ENCODE results near the gene KANK3.
"Not testable (repeated sequence)": the region's sequence is repeated elsewhere in the genome, so short reads cannot be mapped to it uniquely, and the experiment has no call there.

KANK3 gene

DNA sequence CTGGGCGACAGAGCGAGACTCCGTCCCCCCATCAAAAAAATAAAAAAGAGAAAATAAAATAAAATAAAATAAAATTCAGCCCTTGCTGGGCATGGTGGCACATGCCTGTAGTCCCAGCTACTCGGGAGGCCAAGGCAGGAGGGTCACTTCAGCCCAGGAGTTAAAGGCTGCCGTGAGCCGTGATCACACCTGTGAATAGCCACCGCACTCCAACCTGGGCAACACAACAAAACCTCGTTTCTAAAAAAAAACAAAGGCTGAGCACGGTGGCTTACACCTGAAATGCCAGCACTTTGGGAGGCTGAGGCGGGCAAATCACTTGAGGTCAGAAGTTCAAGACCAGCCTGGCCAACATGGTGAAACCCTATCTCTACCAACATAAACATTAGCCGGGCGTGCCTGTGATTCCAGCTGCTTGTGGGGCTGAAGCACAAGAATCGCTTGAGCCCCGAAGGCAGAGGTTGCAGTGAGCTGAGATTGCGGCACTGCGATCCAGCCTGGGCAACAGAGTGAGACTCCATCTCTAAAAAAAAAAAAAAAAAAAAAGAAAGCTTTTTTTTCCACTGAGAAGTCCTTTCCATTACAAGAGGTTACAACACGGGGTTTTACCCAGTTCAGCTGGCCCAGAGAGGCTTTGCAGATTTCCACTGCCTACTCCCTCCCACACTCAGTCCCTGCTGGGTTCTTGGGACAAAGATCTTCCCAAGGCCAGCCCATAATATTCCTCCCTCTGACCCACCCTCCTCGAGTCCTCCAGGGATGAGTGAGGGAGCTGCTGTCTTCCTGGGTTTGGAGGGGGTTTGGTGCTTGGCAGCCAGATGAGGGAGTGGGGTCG is 27.3 kb upstream of the KANK3 start:
- DNase-seq, result no peak

DNA sequence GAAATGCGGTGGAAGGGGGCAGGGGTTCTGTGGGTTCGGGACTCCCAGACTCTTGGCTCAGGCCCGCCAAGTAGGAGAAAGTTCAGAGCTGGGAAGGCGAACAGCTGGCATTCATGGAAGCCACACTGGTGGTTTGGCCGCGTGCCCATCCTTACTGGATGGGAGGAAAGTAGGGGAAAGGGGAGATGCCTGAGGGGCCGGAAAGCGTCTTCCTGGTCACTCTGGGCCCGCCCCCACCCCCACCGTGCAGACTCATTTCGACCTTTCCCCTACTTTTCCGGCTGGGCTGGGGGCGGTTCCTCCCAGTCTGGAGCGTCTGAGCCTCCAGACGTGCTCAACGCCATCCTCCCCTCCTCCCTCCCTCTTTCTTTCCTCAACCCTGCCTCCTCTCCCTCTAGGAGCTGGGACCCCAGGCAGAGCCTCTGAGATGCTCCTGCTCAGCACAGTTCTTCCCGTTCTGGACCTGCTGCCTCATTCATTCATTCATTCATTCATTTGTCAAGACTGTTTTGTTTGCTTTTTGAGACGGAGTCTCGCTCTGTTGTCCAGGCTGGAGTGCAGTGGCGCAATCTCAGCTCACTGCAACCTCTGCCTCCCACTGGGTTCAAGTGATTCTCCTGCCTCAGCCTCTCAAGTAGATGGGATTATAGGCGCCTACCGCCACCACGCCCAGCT is 24.4 kb upstream of the KANK3 start:
- no peak for DNase-seq

DNA sequence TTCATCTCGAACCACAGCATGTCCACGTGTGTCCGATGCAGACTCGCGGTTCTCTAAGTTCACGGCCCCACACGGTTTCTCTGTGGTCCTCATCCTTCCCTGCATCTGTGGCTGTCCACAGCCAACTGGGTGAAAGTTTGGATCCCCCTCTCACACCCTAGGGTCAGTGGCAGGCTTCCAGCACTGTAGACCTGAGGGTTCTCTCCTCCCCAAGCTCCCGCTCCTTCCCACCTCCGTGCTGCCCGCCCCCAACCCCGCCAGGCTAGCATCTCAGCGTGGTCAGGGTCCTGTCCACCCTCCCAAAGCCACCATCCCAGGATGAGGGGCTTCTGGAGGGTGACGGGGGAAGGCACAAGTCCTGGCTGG is 23.9 kb upstream of the KANK3 start:
- DNase-seq, result no peak

DNA sequence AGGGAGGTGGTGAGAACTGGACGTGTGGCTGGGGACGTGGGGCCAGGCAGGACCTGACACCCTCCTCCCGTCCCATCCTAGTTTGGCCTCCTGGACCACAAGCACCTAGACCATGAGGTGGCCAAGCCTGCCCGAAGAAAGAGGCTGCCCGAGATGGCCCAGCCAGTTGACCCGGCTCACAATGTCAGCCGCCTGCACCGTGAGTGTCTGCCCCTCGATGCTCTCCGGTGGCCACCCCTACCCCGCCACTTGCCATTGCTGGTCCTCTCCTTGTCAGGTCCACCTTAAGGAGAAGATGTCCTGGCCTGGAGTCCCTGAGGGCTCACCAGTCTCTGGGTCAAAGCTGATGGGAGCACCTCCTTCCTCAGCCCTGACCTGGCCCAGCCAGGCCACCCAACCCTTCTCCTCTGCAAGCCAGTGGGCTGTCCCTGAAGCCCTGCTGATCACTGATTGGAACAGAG is 23.1 kb upstream of the KANK3 start:
- no peak for DNase-seq

DNA sequence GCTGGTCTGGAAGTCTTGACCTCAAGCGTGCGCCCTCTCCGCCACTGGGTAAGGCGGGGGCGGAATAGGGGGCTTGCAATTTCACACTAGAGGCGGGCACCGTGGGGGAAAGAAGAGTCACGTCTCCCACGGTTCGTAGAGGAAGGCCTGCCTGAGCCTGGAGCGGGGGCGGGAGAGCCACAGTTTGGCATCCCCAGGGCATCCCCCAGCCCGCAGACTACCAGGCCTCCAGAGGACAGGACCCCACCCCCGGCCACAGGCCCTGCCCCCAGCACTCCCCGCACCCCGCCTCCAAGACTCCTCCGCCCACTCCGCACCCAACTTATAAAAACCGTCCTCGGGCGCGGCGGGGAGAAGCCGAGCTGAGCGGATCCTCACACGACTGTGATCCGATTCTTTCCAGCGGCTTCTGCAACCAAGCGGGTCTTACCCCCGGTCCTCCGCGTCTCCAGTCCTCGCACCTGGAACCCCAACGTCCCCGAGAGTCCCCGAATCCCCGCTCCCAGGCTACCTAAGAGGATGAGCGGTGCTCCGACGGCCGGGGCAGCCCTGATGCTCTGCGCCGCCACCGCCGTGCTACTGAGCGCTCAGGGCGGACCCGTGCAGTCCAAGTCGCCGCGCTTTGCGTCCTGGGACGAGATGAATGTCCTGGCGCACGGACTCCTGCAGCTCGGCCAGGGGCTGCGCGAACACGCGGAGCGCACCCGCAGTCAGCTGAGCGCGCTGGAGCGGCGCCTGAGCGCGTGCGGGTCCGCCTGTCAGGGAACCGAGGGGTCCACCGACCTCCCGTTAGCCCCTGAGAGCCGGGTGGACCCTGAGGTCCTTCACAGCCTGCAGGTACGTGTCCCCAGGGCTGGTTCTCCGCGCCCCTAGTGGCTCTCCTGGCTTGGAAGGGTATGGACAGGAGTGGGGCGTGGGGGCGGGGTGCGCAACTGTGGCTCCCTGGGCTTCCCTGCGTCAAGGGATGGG is 21.0 kb upstream of the KANK3 start, which contains the start of gene ANGPTL4:
ANGPTL4 (plus strand) TSS at position 353 of the 969 bp plus-strand sequence; CDS start at position 520, 167 bp downstream.
- DNase-seq, result peak; percentile 53

DNA sequence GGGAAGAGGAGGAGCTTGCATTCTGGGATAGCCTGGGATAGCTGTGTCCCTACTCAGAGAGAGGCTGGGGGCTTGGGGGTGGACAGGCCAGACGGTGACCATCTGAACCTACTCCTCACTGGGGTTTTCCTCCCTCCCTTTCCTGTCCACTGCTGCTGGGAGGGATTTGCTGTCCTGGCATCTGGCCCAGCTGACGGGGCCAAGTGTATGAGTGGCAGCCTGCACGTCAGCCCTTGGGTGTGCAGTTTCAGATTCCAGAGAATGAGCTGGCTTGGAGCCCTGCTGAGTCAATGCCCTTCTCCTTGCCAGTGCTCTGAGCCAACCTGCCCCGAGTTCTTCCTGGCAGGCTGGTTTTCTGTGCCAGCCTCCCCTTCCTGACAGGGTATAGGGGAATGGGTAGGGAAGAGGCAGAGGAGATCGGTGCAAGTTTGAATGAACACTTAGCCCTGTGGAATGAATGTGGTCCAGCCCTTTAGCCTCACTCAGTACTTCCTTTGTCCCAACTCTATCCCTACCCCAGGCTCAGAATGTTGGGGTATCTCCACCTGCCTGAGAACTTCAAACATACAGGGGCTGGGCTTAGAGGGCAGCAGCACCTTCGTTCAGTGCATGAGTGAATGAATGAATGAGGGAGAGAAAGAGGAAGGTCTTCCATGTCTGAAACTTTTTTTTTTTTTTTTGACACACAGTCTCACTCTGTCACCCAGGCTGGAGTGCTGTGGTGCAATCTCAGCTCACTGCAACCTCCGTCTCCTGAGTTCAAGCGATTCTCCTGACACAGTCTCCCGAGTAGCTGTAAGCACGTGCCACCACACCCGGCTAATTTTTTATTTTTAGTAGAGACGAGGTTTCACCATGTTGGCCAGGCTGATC is 19.1 kb upstream of the KANK3 start:
- peak; percentile 11 for DNase-seq

DNA sequence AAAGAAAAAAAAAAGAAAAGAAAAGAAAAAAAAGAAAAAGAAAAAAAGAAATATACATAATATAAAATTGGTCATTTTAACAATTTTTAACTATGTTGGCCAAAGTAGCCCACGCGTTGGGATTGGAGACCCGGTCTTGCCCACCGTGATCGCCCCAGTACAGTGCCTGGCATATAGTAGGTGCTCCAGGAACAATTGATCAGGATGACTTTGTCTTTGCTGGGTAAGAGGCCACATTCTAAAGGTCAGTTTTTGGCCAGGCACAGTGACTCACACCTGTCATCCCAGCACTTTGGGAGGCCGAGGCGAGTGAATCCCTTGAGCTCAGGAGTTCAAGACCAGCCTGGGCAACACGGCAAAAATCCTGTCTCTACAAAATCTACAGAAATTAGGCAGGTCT is 17.1 kb upstream of the KANK3 start:
- DNase-seq, result no peak

DNA sequence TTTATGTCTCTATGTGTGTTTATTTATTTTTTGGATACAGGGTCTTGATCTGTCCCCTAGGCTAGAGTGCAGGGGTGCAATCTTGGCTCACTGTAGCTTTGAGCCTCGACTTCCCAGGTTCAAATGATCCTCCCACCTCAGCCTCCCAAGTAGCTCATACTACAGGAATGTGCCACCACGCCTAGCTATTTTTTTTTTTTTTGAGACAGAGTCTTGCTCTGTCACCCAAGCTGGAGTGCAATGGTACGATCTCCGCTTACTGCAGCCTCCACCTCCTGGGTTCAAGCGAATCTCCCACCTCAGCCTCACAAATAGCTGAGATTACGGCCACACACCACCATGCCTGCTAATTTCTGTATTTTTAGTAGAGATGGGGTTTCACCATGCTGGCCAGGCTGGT is 15.9 kb upstream of the KANK3 start:
- DNase-seq, result no peak

DNA sequence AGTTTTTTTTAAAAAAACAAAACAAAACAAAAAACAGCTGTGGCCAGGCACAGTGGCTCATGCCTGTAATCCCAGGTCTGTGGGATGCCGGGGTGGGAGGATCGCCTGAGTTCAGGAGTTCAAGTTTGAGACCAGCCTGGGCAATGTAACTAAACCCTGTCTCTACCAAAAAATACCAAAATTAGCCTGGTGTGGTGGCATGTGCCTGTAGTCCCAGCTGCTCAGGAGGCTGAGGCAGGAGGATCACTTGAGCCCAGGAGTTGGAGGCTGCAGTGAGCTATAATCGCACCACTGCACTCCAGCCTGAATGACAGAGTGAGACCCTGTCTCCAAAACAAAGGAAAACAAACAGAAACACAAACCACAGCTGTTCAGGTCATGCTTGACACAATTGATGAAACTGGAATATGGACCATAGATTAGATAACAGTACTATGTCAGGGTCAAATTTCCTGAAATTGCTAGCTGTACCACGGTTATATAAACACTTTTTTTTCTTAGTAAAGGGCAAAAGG is 14.0 kb upstream of the KANK3 start:
- no peak for DNase-seq

DNA sequence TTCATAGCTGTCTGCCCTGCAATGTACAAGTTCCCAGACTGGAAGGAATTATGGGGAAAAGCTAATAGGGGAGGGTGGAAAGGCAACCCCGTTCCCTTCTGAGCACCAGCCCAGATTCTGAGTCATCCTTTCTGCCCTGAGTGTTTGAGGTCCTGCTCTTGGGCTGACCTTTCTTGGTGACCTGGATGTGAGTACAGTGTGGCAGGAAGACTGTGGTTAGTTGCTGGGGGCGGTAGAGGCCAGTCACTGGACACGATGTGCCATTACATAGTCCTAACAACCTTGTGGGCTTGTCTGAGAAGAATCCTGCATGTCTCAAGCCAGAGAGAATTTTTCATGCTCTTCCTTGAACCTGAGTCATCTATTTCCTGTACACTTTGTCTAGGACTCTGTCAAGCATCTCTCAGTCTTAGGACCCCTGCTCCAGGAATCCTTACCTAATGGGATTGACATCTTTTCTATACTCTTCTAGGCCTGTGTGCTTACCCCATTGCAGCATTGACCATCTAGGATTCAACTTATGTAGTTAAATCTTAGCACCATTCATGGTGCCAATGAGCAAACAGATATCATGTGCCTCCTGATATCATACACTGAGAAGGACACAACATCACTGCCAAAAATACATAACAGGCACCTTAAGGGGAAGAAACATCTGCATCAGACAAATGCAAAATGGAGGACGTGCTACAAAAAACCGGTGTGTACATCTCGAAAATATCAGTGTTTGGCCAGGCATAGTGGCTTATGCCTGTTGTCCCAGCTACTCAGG is 12.8 kb upstream of the KANK3 start:
- no peak for DNase-seq

DNA sequence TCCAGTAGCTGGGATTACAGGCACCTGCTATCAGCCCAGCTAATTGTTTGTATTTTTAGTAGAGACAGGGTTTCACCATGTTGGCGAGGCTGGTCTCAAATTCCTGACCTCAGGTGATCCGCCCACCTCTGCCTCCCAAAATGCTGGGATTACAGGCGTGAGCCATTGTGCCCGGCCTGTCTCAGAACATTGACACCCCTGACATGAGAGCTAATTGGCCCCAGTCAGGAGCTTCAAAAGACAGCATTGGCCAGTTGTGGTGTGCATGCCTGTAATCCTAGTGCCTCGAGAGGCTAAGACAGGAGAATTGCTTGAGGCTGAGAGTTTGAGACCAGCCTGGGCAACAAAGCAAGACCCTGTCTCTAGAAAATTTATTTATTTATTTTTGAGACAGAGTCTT is 9.8 kb upstream of the KANK3 start:
- not testable (repeated sequence) for DNase-seq

DNA sequence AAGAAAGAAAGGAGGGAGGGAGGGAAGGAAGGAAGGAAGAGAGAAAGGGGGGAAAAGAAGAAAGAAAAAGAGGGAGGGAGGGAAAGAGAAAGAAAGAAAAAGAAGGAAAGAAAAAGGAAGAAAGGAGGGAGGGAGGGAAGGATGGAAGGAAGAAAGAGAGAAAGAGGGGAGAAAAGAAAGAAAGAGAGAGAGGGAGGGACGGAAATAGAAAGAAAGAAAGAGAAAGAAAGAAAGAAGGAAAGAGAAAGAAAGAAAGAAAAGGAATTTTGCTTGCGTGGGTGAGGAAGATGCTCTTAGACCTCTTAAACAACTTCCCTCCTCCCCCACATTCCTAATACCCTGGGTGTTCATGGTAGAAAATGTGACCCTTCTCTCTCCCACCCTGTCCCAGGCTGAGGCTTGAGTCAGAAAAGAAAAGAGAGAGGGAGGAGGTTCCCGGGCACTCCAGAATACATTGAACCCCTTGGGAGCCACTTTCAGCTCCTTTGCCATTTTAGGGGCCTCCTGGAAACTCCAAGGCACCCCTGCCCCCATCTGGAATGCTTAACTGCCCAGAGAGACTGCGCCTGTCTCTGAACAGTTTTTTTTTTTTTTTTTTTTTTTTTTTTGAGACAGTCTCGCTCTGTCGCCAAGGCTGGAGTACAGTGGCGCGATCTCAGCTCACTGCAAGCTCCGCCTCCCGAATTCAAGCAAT is 9.2 kb upstream of the KANK3 start:
- no peak for DNase-seq

DNA sequence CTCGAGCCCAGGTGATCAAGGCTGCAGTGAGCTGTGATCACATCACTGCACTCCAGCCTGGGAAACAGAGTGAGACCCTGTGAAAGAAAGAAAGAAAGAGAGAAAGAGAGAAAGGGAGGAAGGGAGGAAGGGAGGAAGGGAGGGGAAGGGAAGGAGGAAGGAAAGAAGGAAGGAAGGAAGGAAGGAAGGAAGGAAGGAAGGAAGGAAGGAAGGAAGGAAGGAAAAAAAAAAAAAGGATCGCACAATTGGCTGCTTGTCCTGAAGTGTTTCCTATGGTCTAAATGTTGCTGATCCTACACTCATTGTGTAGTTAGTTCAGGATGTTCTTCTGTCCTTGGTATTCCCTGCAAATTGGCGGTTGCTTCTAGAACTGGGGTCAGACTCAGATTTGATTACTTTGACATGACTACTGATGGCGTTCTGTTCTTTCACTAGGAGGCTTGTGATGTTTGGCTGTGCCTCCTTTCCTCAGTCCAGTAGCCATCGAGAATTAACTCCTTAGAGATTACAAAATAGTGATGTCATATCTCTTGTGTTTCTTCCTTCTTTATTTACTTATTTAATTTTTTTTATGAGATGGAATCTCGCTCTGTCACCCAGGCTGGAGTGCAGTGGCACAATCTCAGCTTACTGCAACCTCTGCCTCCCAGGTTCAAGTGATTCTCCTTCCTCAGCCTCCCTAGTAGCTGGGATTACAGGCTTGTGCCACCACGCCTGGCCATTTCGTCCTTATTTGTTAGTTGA is 6.7 kb upstream of the KANK3 start:
- not testable (repeated sequence) for DNase-seq

DNA sequence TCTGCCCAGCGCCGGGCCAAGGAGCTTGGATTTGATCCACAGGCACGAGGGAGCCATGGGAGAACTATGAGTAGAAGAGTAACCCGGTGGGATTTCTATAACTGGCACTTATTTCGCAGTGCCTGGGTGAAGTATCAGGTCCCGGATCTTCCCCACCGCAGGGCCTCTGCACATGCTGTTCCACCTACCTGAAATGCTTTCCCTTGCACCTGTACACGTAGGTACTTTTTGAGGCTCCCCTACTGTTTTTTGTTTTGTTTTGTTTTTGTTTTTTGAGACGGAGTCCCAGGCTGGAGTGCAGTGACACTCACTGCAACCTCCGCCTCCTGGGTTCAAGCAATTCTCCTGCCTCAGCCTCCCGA is 402 bp upstream of the KANK3 start:
- no peak for DNase-seq

DNA sequence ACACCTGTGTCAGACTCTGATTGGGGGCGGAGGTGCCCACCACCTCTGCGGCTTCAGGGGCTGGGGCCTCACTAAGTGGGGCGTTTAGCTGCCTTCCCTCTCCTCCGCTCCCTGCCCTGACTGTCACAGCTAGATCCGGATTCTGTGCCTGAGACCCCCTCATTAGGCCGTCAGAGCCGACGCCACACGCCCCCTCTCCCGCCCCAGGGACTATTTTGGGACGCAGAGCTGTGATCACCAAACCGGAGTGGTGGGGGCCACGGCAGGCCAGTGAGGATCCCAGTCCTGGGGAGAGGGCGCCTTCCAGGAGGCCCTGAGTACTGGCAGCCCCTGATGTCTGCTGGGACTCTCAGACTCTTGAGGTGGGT is 762 bp downstream of the KANK3 start:
- no peak for DNase-seq

DNA sequence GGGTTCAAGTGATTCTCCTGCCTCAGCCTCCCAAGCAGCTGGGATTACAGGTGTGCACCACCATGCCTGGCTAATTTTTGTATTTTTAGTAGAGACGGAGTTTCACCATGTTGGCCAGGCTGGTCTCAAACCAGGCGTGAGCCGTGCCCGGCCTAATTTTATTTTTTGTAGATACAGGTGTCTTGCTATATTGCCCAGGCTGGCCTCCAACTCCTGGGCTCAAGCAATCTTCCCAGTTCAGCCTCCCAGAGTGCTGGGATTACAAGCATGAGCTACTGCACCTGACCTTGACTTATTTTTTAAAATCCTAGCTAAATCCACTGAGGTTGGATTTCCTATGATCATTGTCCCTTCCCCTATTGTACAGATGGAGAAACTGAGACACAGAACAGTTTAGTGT is 1.6 kb downstream of the KANK3 start:
- not testable (repeated sequence) for DNase-seq

DNA sequence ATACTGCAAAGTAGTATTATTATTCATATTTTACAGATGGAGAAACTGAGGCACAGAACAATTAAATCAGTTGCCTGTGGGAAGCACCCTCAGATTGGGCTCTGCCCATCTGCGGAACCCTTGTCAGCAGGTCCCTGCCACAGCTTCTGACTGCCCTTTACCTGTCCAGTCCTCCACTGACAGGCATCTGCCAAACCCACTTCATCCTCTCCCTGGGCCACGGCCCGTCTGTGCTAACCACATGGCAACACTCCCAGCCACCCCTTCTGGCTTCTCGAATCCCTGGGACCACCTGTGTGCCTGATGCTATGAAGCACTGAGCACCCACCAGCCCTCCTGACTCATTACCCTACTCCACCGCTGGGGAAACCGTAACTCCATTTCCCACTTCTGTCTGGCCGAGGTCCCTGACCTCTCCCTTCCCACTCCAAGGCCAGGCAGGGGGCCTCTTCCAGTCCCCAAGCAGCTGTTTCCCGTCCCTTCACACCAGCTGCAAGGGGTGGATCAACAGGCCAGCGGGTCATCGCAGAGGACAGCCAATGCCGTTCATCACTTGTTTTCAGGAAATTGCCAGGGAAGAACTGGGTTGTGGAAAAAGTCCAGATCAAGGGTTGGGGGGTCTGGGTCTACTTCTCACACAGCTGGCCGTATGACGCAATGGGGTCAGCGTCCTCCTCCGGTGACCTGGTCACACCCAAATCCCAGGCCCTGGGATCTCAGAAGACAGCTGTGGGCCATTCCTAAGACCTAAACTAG is 2.5 kb downstream of the KANK3 start:
- no peak for DNase-seq

DNA sequence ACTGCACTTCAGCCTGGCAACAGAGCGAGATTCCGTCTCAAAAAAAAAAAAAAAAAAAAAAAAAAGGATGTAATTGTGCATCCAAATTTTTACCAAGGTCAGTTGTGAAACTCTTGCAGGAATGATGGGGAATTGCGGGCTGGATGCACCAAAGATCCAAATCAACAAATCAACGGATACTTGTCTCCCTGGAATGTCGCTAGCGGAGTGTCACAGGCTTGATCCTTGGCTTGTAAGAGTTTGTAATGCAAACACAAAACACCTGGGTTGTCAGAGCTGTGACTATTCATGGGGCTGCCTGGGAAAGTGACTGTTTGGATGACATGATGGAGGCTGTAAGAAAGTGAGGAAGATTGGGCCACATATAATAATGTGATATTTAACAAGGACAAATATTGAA is 4.2 kb downstream of the KANK3 start:
- no peak for DNase-seq

DNA sequence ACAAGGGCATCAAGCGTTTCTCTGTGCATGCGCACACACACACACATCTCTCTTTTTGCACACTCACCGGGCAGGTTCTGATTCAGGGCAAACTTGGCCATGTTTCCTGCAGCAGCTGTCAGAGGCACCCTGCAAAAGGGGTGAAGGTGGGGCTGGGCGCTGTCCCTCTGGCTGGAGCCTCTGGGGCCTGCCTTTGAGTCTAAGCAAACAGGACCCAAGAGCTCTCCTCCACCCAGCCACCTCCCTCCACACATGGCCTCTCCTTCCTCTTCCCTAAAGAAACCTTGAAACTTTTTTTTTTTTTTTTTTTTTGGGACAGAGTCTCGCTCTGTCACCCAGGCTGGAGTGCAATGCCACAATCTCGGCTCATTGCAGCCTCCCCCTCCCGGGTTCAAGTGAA is 5.3 kb downstream of the KANK3 start:
- DNase-seq, result no peak

Measured in activated CD4-positive, alpha-beta T cell treated with anti-CD3 and anti-CD28 coated beads, Interleukin-2, amount 50 U/mL, for 16 hours (primary cell).